BE2C (cell line): Measurements from ENCODE around the gene CRYGN.

Source experiments
- DNase-seq: peaks from one replicate; pipeline ENCODE4 v3.0.0-alpha.2; 2020
- H3K27me3 ChIP-seq: fragments of 250-450 bp; sonication (Bioruptor Pico); 2 replicates; pipeline ENCODE4 v1.5.1; 2020; ENCODE audit warnings: mild to moderate bottlenecking
- H3K36me3 ChIP-seq: fragments of 250-450 bp; sonication (Bioruptor Pico); 2 replicates; pipeline ENCODE4 v1.5.1; 2020; ENCODE audit warnings: mild to moderate bottlenecking
- H3K4me1 ChIP-seq: fragments of 250-450 bp; sonication (Bioruptor Pico); 2 replicates; pipeline ENCODE4 v1.5.1; 2020
- H3K4me3 ChIP-seq: 2 replicates; pipeline ENCODE4 v1.5.1; 2011; ENCODE audit warnings: low read depth, low read length
- H3K9me3 ChIP-seq: fragments of 250-450 bp; sonication (Bioruptor Pico); 2 replicates; pipeline ENCODE4 v1.5.1; 2020
- CTCF ChIP-seq: IDR thresholded peaks from 2 replicates; pipeline ENCODE4 v1.5.1; 2012; ENCODE audit warnings: mild to moderate bottlenecking, low read depth, low read length

The CRYGN gene

GRCh38 chr7:151438864-151439601, 908 bp downstream of the CRYGN start:
- Histone ChIP-seq H3K27me3 (no peaks in the 10 kb centered on the region), H3K4me3 (no peak overlapping the region), H3K4me1 (no peaks in the 10 kb centered on the region; the same call in 1 of the 2 replicates), H3K9me3 (no peaks in the 10 kb centered on the region), H3K36me3 (no peaks in the 10 kb centered on the region)
- DNase-seq: no peak
- TF ChIP-seq CTCF: no peak

GRCh38 chr7:151437866-151438516, 1.9 kb downstream of the CRYGN start:
- no peaks in the 10 kb centered on the region for H3K27me3 ChIP-seq
- no peak overlapping the region for H3K4me3 ChIP-seq
- no peaks in the 10 kb centered on the region for H3K36me3 ChIP-seq
- H3K4me1 ChIP-seq: no peaks in the 10 kb centered on the region; the same call in 1 of the 2 replicates
- no peak for DNase-seq
- no peak for TF ChIP-seq CTCF
- no peaks in the 10 kb centered on the region for H3K9me3 ChIP-seq

GRCh38 chr7:151437159-151437553, 2.8 kb downstream of the CRYGN start:
- no peaks in the 10 kb centered on the region for H3K27me3 ChIP-seq
- H3K36me3 ChIP-seq: no peaks in the 10 kb centered on the region
- H3K9me3 ChIP-seq: no peaks in the 10 kb centered on the region
- DNase-seq: no peak
- H3K4me1 ChIP-seq: no peaks in the 10 kb centered on the region; the same call in 1 of the 2 replicates
- no peak overlapping the region for H3K4me3 ChIP-seq
- TF ChIP-seq CTCF: no peak

DNA sequence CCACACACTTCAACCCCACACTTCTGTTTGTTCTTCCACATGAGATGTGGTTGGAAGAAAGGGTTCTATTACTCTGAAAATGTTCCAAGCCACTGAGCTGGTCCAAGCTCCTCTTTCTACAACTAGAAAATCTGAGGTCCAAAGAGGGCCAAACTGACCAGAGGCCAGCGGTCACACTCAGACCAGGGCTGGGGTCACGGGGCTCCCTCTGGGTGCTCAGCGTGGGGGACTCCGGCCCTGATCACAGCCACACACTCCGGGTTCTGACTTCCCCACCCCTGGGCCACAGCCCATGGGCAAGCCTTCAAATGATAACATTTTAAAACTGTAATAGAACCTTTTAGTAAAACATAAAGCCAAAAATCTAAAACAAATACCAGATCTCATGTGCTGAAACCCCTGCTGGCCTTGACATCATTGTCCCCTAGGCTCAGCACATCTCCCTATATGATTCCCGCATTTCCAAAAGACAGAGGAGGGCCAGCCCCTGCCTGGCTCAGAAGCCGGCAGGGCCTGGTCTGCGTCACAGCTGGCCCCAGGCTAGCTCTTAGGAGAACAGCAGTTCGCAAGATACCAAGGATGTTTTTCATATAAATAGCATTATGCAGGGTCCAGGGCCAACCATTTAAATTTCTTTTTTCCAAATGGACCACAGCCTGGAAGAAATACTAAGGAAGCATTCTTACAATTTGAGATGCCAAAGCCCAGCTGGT, 3.3 kb downstream of the CRYGN start:
- H3K9me3 ChIP-seq: no peaks in the 10 kb centered on the region
- TF ChIP-seq CTCF: no peak
- no peaks in the 10 kb centered on the region for H3K36me3 ChIP-seq
- DNase-seq: peak; percentile 49
- no peaks in the 10 kb centered on the region; the same call in 1 of the 2 replicates for H3K4me1 ChIP-seq
- no peak overlapping the region for H3K4me3 ChIP-seq
- H3K27me3 ChIP-seq: no peaks in the 10 kb centered on the region

DNA sequence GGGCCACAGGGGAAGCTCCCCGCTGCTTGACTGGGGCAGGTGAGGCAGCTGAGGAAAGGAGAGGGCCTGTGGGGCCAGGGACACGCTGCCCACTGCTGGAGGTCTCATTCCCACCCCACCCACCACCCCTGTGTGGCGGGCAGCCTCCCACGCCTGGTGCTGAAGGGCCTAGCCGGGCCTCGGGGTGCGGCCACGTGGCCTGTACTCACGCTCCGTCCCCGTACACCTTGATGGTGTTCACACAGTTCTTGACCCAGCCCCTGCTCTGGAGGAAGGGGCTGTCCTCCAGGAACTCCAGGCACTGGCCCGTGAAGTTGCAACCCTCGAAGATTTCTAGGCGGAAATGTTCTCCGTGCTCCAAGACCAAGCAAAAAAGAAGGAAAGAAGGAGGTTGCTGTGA, 4.0 kb downstream of the CRYGN start:
- no peaks in the 10 kb centered on the region for H3K36me3 ChIP-seq
- H3K9me3 ChIP-seq: no peaks in the 10 kb centered on the region
- H3K27me3 ChIP-seq: no peaks in the 10 kb centered on the region
- no peak overlapping the region for H3K4me3 ChIP-seq
- no peak for DNase-seq
- no peaks in the 10 kb centered on the region; the same call in 1 of the 2 replicates for H3K4me1 ChIP-seq
- TF ChIP-seq CTCF: no peak
